Right atrium auricular region (tissue), 2 donors: ENCODE data around the gene DSG2. TPM values are rescaled to one million over a fixed set of nuclear protein-coding genes. Genes with fewer than 3 reads are reported as not detected.

Experiments used
- DNase-seq: peaks from one replicate; pipeline ENCODE4 v3.0.0-alpha.2; 2019; ENCODE audit warnings: low spot score
- H3K27ac ChIP-seq, 2 donors: fragments of 200-600 bp; sonication (generic); 1 replicate in 1 of 2; 2 replicates in 1 of 2; pipeline ENCODE4 v1.5.1; 2016 to 2019
- H3K27me3 ChIP-seq, 2 donors: fragments of 200-600 bp; sonication (generic); one replicate each; pipeline versions ENCODE4 v1.5.1 to v1.6.0; 2017 to 2019
- H3K36me3 ChIP-seq: fragments of 200-600 bp; sonication (generic); one replicate; pipeline ENCODE4 v1.5.1; 2016
- H3K4me1 ChIP-seq, 2 donors: fragments of 200-600 bp; sonication (generic); one replicate each; pipeline versions ENCODE4 v1.5.1 to v1.6.0; 2017 to 2019
- H3K4me3 ChIP-seq, 2 donors: fragments of 200-600 bp; sonication (generic); 1 replicate in 1 of 2; 2 replicates in 1 of 2; pipeline ENCODE4 v1.5.1; 2017 to 2019; ENCODE audit warnings: mild to moderate bottlenecking in 1 of 2, moderate library complexity in 1 of 2
- H3K9me3 ChIP-seq, 2 donors: fragments of 200-600 bp; sonication (generic); one replicate each; pipeline ENCODE4 v1.5.1; 2019
- CTCF ChIP-seq, 2 donors: fragments of 200-600 bp; sonication (generic); IDR thresholded peaks; one replicate each; pipeline ENCODE4 v1.5.1; 2019; ENCODE audit warnings: antibody characterized with exemption in 2 of 2
- total RNA-seq, 2 donors: library from RNA; depleted of rRNA; stranded (reverse); fragments of >200 nt; gene quantifications; one replicate each; pipeline ENCODE4 v1.1.0, GENCODE V29; 2016

DSG2 gene
- total RNA-seq, 2 donors from 2014 or later, result 64.4 to 72.7 TPM

DNA sequence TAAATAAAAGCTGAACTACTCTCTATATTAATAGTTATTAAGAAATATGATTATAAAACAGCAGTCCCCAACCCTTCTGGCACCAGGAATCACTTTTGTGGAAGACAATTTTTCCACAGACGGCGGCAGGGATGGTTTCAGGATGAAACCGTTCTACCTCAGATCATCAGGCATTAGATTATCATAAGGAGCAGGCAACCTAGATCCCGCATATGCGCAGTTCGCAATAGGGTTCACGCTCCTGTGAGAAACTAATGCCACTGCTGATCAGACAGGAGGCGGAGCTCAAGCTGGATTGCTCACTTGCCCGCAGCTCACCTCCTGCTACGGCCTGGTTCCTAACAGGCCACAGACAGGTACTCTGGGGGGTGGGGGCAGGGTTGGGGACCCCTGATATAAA, 19.3 kb upstream of the DSG2 start:
- no peak overlapping the region for H3K27ac ChIP-seq
- DNase-seq, result no peak
- no peak overlapping the region for H3K4me3 ChIP-seq
- H3K36me3 ChIP-seq, result no peaks in the 10 kb centered on the region
- H3K4me1 ChIP-seq, result no peaks in the 10 kb centered on the region
- H3K27me3 ChIP-seq, result no peaks in the 10 kb centered on the region
- no peak for TF ChIP-seq CTCF (IDR thresholded peaks at IDR 0.05)
- no peaks in the 10 kb centered on the region for H3K9me3 ChIP-seq

DNA sequence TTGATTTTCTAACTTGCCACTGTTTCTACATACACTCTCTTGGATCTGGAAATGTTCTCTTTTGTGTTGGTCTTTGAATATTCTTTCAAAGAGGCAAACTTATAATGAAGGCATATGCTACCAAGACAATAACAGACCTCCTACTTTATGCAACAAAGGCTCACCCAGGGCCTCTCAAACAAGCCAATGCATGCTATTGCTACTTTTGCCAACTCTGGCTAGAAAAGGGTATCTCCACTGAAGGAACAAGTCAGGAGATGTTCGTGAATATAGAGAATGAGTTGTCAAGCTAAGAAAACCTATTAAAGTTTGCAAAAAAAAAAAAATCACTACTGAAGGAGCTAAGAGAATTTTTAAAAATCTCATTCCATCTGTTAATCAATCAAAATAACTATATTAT, 15.9 kb upstream of the DSG2 start:
- no peaks in the 10 kb centered on the region for H3K27me3 ChIP-seq
- no peaks in the 10 kb centered on the region for H3K9me3 ChIP-seq
- no peak overlapping the region for H3K4me3 ChIP-seq
- no peaks in the 10 kb centered on the region for H3K4me1 ChIP-seq
- no peak for DNase-seq
- no peak overlapping the region for H3K27ac ChIP-seq
- no peak for TF ChIP-seq CTCF (IDR thresholded peaks at IDR 0.05)
- no peaks in the 10 kb centered on the region for H3K36me3 ChIP-seq

DNA sequence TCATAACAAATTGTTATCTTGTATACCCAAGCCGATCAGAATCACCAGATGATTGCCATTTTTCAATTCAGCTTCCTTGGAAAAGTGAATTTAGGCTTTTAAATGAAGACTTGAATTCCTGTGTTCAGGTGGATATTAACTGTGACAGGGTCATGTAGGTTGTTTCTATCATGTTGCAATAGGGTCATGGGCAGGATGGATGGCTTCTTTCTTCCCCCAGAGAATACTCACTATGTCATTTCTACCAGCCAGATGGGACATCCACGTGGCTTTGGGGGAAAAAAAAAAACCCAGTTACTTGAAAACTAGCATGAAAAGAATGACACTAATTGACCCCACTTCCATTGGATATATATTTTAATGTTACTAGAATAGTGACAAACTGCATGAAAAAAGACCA, 14.6 kb upstream of the DSG2 start:
- TF ChIP-seq CTCF (IDR thresholded peaks at IDR 0.05), result no peak
- H3K9me3 ChIP-seq, result no peaks in the 10 kb centered on the region
- DNase-seq, result no peak
- no peaks in the 10 kb centered on the region for H3K36me3 ChIP-seq
- no peaks in the 10 kb centered on the region for H3K4me1 ChIP-seq
- H3K4me3 ChIP-seq, result no peak overlapping the region
- no peak overlapping the region for H3K27ac ChIP-seq
- no peaks in the 10 kb centered on the region for H3K27me3 ChIP-seq

DNA sequence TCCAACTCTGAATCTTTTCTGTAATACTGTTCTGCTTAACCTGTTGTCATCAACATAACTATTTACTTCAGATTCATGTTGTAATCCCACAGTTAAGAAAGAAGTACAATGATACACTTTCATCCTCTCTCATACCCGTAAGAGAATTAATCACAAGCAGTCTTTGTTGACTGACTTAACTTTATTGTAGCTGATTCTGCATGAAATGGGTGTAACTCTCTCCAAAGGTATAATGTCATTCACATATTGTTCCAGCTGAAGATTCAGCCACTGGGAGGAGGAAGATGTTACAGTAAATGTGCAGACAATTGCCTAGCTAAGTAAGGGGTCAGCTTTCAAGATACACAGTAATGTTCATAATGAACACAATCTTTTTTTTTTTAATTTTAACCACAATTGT, 13.5 kb upstream of the DSG2 start:
- TF ChIP-seq CTCF (IDR thresholded peaks at IDR 0.05), result no peak
- Histone ChIP-seq H3K4me3 (no peak overlapping the region), H3K4me1 (no peaks in the 10 kb centered on the region), H3K9me3 (no peaks in the 10 kb centered on the region), H3K36me3 (no peaks in the 10 kb centered on the region), H3K27ac (no peak overlapping the region), H3K27me3 (no peaks in the 10 kb centered on the region)
- DNase-seq, result no peak

- no peak for TF ChIP-seq CTCF (IDR thresholded peaks at IDR 0.05)
- DNase-seq, result no peak
- H3K27me3 ChIP-seq, result no peaks in the 10 kb centered on the region
Observed at GRCh38 chr18:31486165-31486564, 11.8 kb upstream of the DSG2 start.

GRCh38 chr18:31487246-31488015, 10.5 kb upstream of the DSG2 start:
- Histone ChIP-seq H3K27me3 (no peaks in the 10 kb centered on the region), H3K4me1 (no peaks in the 10 kb centered on the region), H3K36me3 (no peaks in the 10 kb centered on the region), H3K27ac (no peak overlapping the region), H3K9me3 (no peaks in the 10 kb centered on the region), H3K4me3 (no peak overlapping the region)
- no peak for TF ChIP-seq CTCF (IDR thresholded peaks at IDR 0.05)
- no peak for DNase-seq

More at GRCh38 chr18:31486165-31486564, 11.8 kb upstream of the DSG2 start:
- no peaks in the 10 kb centered on the region for H3K4me1 ChIP-seq
- H3K36me3 ChIP-seq, result no peaks in the 10 kb centered on the region
- H3K27ac ChIP-seq, result no peak overlapping the region
- H3K4me3 ChIP-seq, result no peak overlapping the region
- no peaks in the 10 kb centered on the region for H3K9me3 ChIP-seq
